CD4-positive, alpha-beta T cell treated with Interleukin-2 at 100 ng/mL for 4 hours (primary cell): Measurements from ENCODE around the gene BEX3.
"Not testable (repeated sequence)": the region's sequence is repeated elsewhere in the genome, so short reads cannot be mapped to it uniquely, and the experiment has no call there.

Experiments used
- DNase-seq: peaks from one replicate; pipeline ENCODE4 v3.0.0-alpha.2; 2020; ENCODE audit warnings: low spot score

Gene BEX3

DNA sequence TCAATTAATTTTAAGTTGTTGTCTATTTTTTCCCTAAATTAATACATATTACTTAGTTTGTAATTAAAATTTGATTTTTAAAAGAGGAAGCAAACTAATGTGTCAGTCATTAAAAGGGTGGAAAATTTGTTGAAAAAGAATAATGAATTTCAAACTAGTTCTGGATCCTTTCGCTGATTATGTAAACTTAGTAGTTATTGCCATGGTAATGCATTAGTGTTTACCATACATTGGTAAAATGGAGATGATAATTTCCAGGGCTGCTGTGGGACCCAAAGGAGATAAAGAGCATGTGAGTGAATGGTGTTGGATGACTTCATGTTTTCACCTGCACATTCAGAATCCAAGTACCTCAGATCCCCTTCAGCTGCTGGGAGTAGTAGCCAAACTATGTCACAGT lies 6.5 kb downstream of the BEX3 start:
- DNase-seq, result no peak

DNA sequence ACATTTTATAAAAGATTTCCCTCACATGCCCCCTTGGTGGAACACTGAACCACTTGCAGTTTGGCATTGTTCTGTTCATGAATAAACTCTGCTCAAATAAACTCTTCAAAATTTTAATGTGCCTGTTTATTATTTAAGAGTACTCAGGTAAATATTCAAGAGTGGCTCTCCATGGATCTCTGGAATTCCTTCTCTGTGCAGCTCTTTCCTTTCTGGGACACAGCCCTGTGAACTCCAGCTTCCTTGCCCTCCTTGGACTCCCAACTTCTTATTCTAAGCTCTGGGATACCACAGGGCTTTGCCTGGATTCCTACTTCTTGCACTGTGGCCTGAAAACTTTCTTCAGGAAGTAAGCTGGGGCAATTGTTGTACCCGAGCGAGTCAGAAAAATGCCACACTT lies 8.3 kb downstream of the BEX3 start:
- DNase-seq, result no peak

- DNase-seq, result not testable (repeated sequence)
Observed at GRCh38 chrX:103385283-103385830, 9.0 kb downstream of the BEX3 start.

GRCh38 chrX:103386332-103386731 lies 10.0 kb downstream of the BEX3 start:
- no peak for DNase-seq

GRCh38 chrX:103393487-103393886 lies 17.1 kb downstream of the BEX3 start:
- no peak for DNase-seq

GRCh38 chrX:103396186-103396585 lies 19.8 kb downstream of the BEX3 start:
- DNase-seq, result no peak

DNA sequence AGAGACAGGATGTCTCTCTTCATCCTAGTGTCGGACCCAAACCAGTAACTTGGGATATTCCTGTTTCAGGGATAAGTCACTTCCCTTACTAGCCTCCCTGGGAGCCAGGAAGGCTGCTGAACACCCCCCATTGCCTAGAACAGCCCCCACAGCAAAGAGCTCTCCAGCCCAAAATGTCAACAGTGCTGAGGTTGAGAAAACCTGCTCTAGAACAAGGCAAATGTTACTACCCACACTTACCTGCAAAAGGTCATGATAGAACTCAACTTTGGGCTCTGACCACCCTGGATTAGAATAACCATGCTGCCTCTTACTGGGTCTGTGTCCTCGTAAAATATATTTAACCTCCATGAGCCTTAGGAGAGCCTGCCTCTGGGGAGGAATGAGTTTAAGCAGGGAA lies 20.3 kb downstream of the BEX3 start:
- DNase-seq, result no peak

DNA sequence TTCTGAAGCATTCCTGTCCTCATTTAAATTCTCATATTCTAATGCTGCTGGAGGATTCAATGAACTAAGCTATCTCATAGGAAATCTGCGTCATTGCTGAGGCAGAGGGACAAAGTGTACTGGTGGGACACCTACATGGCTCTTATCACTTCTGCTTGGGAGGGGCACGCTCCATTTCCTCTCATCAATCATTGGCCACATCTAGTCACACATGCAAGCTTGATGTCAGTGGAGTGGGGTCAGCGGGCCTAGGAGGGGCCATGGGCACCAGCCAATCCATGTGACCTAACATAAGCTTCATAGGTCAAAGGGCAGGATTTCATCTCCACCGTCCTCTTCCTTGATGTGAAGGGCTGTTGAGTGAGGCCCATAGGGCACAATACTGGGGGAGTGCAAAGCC lies 21.4 kb downstream of the BEX3 start:
- no peak for DNase-seq

DNA sequence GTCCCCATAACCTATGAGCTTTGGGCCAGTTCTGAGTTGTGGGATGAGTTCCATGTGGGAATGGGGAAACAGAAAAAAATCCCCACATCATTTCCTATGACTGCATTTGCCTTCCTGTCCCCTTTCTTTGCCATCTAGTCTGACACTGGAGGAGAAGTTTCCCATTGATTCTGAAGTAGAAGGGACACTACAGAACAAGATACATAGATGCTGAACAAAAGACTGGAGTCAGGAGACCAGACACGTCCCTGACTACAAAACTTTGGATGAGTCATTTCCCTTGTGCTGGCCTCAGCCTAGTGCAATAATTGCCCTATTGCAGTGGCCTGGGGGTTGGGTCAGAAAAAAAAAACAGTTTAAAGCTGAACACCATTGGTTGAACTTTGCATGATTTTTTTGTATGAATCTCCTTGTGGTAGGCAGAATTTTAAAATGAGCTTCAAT lies 22.1 kb downstream of the BEX3 start:
- no peak for DNase-seq

DNA sequence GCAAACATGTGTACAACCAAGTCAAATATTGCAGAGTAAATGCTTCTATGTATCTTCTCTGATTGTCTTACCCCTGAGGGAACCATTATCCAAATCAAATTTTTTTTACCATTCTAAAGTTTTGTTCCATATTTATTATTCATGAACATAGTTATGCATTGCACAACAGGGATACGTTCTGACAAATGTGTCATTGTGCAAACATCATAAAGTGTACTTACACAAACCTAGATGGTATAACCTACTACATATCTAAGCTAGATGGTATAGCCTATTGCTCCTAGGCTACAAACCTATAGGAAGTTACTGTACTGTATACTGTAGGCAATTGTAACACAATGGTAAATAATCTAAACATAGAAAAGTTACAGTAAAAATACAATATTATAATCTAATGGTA lies 23.4 kb downstream of the BEX3 start:
- no peak for DNase-seq

GRCh38 chrX:103400931-103401330 lies 24.6 kb downstream of the BEX3 start:
- no peak for DNase-seq

GRCh38 chrX:103404231-103405008 lies 28.1 kb downstream of the BEX3 start:
- DNase-seq, result peak; percentile 6

DNA sequence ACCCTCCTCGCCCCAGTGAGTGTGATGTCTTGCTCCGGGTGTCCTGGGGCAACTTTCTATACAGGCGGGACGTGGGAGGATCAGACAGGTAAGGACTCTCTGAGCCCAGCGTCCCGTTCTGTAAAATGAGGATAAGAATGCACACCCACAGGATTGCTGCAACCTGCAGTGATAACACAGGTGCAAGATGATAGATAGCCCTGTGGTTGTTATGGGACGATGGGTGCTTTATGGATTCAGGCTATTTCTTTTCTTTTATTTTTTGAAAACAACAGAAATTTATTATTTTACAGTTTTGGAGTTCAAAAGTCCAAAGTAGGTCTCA lies 28.6 kb downstream of the BEX3 start:
- DNase-seq, result no peak

- DNase-seq, result no peak
Observed at GRCh38 chrX:103406256-103406655, 29.9 kb downstream of the BEX3 start.

- DNase-seq, result no peak
Observed at GRCh38 chrX:103407776-103408175, 31.4 kb downstream of the BEX3 start.

DNA sequence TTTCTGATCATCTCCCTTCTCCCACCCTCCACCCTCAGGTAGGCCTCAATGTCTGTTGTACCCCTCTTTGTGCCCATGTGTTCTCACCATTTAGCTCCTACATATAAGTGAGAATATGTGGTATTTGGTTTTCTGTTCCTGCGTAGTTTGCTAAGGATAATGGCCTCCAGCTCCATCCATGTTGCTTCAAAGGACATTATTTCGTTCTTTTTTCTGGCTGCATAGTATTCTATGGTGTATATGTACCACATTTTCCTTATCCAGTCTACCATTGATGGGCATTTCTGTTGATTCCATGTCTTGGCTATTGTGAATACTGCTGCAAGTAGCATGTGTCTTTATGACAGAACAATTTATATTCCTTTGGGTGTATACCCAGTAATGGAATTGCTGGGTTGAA lies 35.4 kb downstream of the BEX3 start:
- not testable (repeated sequence) for DNase-seq

GRCh38 chrX:103413705-103414387 lies 37.5 kb downstream of the BEX3 start:
- no peak for DNase-seq

- DNase-seq, result no peak
Observed at GRCh38 chrX:103414561-103414960, 38.2 kb downstream of the BEX3 start.

DNA sequence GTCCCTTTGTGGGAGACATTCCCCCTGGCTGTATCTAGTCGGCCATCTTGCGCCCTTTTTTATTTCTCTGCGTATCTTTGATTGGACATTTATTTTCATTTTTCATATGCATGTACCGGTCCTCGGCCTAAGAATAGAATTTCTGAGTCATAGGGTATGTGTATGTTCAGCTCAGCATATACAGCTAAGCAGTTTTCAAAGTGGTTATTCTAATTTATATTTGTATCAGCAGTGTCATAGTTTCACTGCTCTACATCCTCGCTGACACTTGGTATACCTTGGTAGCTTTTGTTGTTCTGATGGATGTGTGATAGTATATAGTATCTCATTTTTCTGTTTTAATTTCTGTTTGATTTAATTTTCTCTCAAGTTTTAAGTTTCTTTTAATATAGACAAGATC lies 38.7 kb downstream of the BEX3 start:
- DNase-seq, result no peak

GRCh38 chrX:103415528-103415927 lies 39.2 kb downstream of the BEX3 start:
- DNase-seq, result no peak

DNA sequence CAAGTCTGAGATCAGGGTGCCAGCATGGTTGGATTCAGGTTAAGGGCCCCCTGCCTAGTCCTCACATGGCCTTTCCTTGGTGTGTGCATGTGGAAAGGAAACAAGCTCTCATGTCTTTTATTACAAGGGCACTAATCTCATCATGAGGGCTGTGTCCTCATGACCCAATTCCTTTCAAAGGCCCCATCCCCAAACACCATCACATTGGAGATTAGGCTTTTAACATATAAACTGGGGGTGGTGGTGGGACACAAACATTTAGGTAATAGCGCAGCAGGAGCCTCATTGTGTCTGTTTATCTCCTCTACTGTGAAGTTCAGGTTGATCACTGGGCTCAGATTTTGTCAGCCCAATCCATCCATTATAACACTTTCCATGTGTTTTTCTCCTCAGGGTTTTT lies 41.0 kb downstream of the BEX3 start:
- DNase-seq, result no peak

- DNase-seq, result no peak
Observed at GRCh38 chrX:103417933-103418332, 41.6 kb downstream of the BEX3 start.

- DNase-seq, result no peak
Observed at GRCh38 chrX:103418811-103419340, 42.5 kb downstream of the BEX3 start.
